Fibroblast of lung (primary cell): ENCODE measurements around the gene BBS10. TPM values are rescaled to one million over a fixed set of nuclear protein-coding genes. Genes with fewer than 3 reads are reported as not detected.

Source experiments
- DNase-seq, 2 donors: peaks; one replicate each; pipeline versions ENCODE4 v3.0.0 to v3.0.0-alpha.2; 2010; ENCODE audit warnings: low read depth in 2 of 2
- H2AFZ ChIP-seq: 2 replicates; pipeline ENCODE4 v1.5.1; 2012; ENCODE audit warnings: low read length, control low read depth, inconsistent platforms
- H3K27ac ChIP-seq: 2 replicates; pipeline ENCODE4 v1.5.1; 2011; ENCODE audit warnings: low read length, control low read depth; ENCODE audit not compliant: insufficient read depth
- H3K27me3 ChIP-seq: 2 replicates; pipeline ENCODE4 v1.5.1; 2011; ENCODE audit warnings: mild to moderate bottlenecking, low read length; ENCODE audit not compliant: control insufficient read depth, insufficient read depth
- H3K36me3 ChIP-seq: 2 replicates; pipeline ENCODE4 v1.5.1; 2011; ENCODE audit warnings: low read length; ENCODE audit not compliant: control insufficient read depth, insufficient read depth
- H3K4me1 ChIP-seq: 2 replicates; pipeline ENCODE4 v1.5.1; 2011; ENCODE audit warnings: low read length; ENCODE audit not compliant: control insufficient read depth, insufficient read depth; ENCODE audit errors: extremely low read depth
- H3K4me2 ChIP-seq: 2 replicates; pipeline ENCODE4 v1.5.1; 2011; ENCODE audit warnings: low read length, control low read depth; ENCODE audit not compliant: insufficient read depth; ENCODE audit errors: extremely low read depth
- H3K4me3 ChIP-seq, 4 experiments: fragments of 200-600 bp in 1 of 4; sonication (generic) in 1 of 4; replicated peaks in 1 of 4; 2 replicates each; pipeline ENCODE4 v1.5.1; 2011 to 2016; ENCODE audit warnings: low read length in 4 of 4, low read depth in 3 of 4, mild to moderate bottlenecking in 3 of 4, control low read depth in 2 of 4, inconsistent platforms in 1 of 4, mixed read lengths in 1 of 4; ENCODE audit not compliant: insufficient read depth in 1 of 4; ENCODE audit errors: control extremely low read depth in 1 of 4
- H3K79me2 ChIP-seq: 2 replicates; pipeline ENCODE4 v1.5.1; 2012; ENCODE audit warnings: mild to moderate bottlenecking, low read length, inconsistent platforms; ENCODE audit not compliant: control insufficient read depth, insufficient read depth
- H3K9ac ChIP-seq: 2 replicates; pipeline ENCODE4 v1.5.1; 2011; ENCODE audit warnings: mild to moderate bottlenecking, low read length, control low read depth; ENCODE audit not compliant: insufficient read depth
- H3K9me3 ChIP-seq: 2 replicates; pipeline ENCODE4 v1.5.1; 2012; ENCODE audit warnings: low read depth, low read length; ENCODE audit not compliant: control insufficient read depth, insufficient read depth
- H4K20me1 ChIP-seq: 2 replicates; pipeline ENCODE4 v1.5.1; 2011; ENCODE audit warnings: low read length; ENCODE audit not compliant: control insufficient read depth, insufficient read depth; ENCODE audit errors: extremely low read depth
- CTCF ChIP-seq, 2 donors: IDR thresholded peaks in 1 of 2; conservative IDR thresholded peaks in 1 of 2; 1 replicate in 1 of 2; 2 replicates in 1 of 2; pipeline ENCODE4 v1.5.1; 2011 to 2012; ENCODE audit warnings: low read length in 2 of 2, control low read depth in 1 of 2, inconsistent platforms in 1 of 2, low read depth in 1 of 2, mild to moderate bottlenecking in 1 of 2
- EZH2 ChIP-seq: IDR thresholded peaks from 2 replicates; pipeline ENCODE4 v1.5.1; 2012; ENCODE audit warnings: low read length, control low read depth, mild to moderate bottlenecking; ENCODE audit errors: missing control alignments
- polyA plus RNA-seq, 2 donors: library from polyadenylated mRNA; depleted of rRNA in 1 of 2; stranded (reverse) in 1 of 2; unstranded in 1 of 2; fragments of >200 nt; gene quantifications; 2 replicates each; pipeline ENCODE4 v1.2.1, GENCODE V29; 2011 to 2012; ENCODE audit warnings: missing spikeins in 1 of 2
- total RNA-seq: library from RNA; depleted of rRNA; stranded (reverse); fragments of >200 nt; gene quantifications from 2 replicates; pipeline ENCODE4 v1.2.1, GENCODE V29; 2014

The BBS10 gene
- total and polyA plus RNA-seq, 2 donors (not counting 1 experiment from before 2014, with no cell fraction given), result 19.0 to 31.0 TPM

- TF ChIP-seq EZH2 (no peak), CTCF (conservative IDR thresholded peaks at IDR 0.05 in 1 of 2, IDR thresholded peaks at IDR 0.05 in 1 of 2; ENCODE audit: low read depth in 1 of 2, low read length in 2 of 2) (no peak)
- no peaks in the 10 kb centered on the region for H3K9me3 ChIP-seq
- no peaks in the 10 kb centered on the region for H3K27me3 ChIP-seq
- H3K79me2 ChIP-seq, result no peaks in the 10 kb centered on the region
- no peak overlapping the region for H3K4me3 ChIP-seq
- no peak overlapping the region for H2AFZ ChIP-seq
- no peaks in the 10 kb centered on the region for H3K4me1 ChIP-seq
- no peak overlapping the region for H3K27ac ChIP-seq
- no peaks in the 10 kb centered on the region for H4K20me1 ChIP-seq
- no peak for DNase-seq
- H3K4me2 ChIP-seq, result no peak overlapping the region
- H3K9ac ChIP-seq, result no peak overlapping the region
- no peaks in the 10 kb centered on the region for H3K36me3 ChIP-seq
Observed at GRCh38 chr12:76313299-76313698, 34.9 kb downstream of the BBS10 start.

- no peaks in the 10 kb centered on the region for H3K36me3 ChIP-seq
- no peaks in the 10 kb centered on the region for H3K4me1 ChIP-seq
- no peaks in the 10 kb centered on the region for H3K27me3 ChIP-seq
- no peak overlapping the region for H2AFZ ChIP-seq
- no peaks in the 10 kb centered on the region for H4K20me1 ChIP-seq
- no peaks in the 10 kb centered on the region for H3K79me2 ChIP-seq
- H3K27ac ChIP-seq, result no peak overlapping the region
- H3K4me3 ChIP-seq, result no peak overlapping the region
- no peaks in the 10 kb centered on the region for H3K9me3 ChIP-seq
- DNase-seq, result peak in 1 of 2 donors; percentile 49
- TF ChIP-seq CTCF (conservative IDR thresholded peaks at IDR 0.05 in 1 of 2, IDR thresholded peaks at IDR 0.05 in 1 of 2; ENCODE audit: low read depth in 1 of 2, low read length in 2 of 2) (no peak), EZH2 (no peak)
- H3K9ac ChIP-seq, result no peak overlapping the region
- H3K4me2 ChIP-seq, result no peak overlapping the region
Observed at GRCh38 chr12:76312315-76312714, 35.9 kb downstream of the BBS10 start.

GRCh38 chr12:76311796-76312195 lies 36.4 kb downstream of the BBS10 start:
- Histone ChIP-seq H2AFZ (no peak overlapping the region), H3K4me2 (no peak overlapping the region), H3K4me1 (no peaks in the 10 kb centered on the region), H3K79me2 (no peaks in the 10 kb centered on the region), H3K9me3 (no peaks in the 10 kb centered on the region), H3K4me3 (no peak overlapping the region), H3K9ac (no peak overlapping the region), H3K27me3 (no peaks in the 10 kb centered on the region), H3K36me3 (no peaks in the 10 kb centered on the region), H3K27ac (no peak overlapping the region), H4K20me1 (no peaks in the 10 kb centered on the region)
- peak in 1 of 2 donors; percentile 44 for DNase-seq
- TF ChIP-seq CTCF (conservative IDR thresholded peaks at IDR 0.05 in 1 of 2, IDR thresholded peaks at IDR 0.05 in 1 of 2; ENCODE audit: low read depth in 1 of 2, low read length in 2 of 2) (no peak), EZH2 (no peak)
